ENCODE results near the gene ATP9A. TPM values are rescaled to one million over a fixed set of nuclear protein-coding genes. Genes with fewer than 3 reads are reported as not detected.

The ATP9A gene
- total and polyA plus RNA-seq, 4 donors: 2.4 to 16.7 (median 9.9) TPM

DNA sequence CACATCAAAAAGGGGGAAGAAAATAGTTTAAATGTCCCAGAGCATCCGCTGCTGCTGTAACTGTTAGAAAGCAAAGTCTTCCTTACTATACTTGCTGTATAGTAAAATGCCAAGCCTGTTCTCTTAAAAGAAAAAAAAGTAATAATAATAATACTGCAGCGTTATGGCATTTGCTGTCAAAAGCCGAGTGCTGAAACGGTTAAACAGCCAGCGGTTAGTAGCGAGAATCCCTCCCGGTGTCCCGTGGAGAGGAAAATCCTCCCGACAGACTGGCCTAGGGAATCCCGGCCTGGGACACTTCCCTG is 206.2 kb downstream of the ATP9A start:
- no peak for DNase-seq (ENCODE audit: low spot score)
- H3K27ac ChIP-seq (ENCODE audit: low read depth in 1 of 2, low read length in 2 of 2): peak overlapping the region; percentile 61 to 75
- peaks cover 4 to 33% (median 28%) of the 10 kb centered on the region in 4 donors for H3K4me1 ChIP-seq (ENCODE audit: control insufficient read depth in 4 of 4, insufficient read depth in 4 of 4, low read length in 3 of 4)
- peaks cover 0 to 3% (median under 1%) of the 10 kb centered on the region in 4 donors for H3K27me3 ChIP-seq (ENCODE audit: control insufficient read depth in 4 of 4, insufficient read depth in 4 of 4, low read length in 3 of 4)
- WGBS: 2% methylated on average over 10 of the region's 10 CpGs
- peak overlapping the region in 2 of 3 donors; percentile 40 to 49 for H3K4me3 ChIP-seq (ENCODE audit: low read depth in 1 of 3, low read length in 3 of 3)
- peak overlapping the region in 1 of 2 donors; percentile 46 for H3K9ac ChIP-seq (ENCODE audit: low read depth in 1 of 2, low read length in 2 of 2)
- H3K9me3 ChIP-seq (ENCODE audit: control insufficient read depth in 4 of 4, low read length in 3 of 4): no peaks in the 10 kb centered on the region
- no peaks in the 10 kb centered on the region for H3K36me3 ChIP-seq (ENCODE audit: control insufficient read depth in 4 of 4, insufficient read depth in 3 of 4, low read depth in 1 of 4, low read length in 3 of 4)
- no peak for TF ChIP-seq JUND (IDR thresholded peaks at IDR 0.05)
- no peak for TF ChIP-seq YY1 (IDR thresholded peaks at IDR 0.05)
- TF ChIP-seq HNF4A (conservative IDR thresholded peaks at IDR 0.05): no peak
- no peak for TF ChIP-seq HNF4G (IDR thresholded peaks at IDR 0.05)
- no peak for TF ChIP-seq NR2F2 (IDR thresholded peaks at IDR 0.05)
- no peak for TF ChIP-seq ATF3 (IDR thresholded peaks at IDR 0.05)
- TF ChIP-seq CTCF (IDR thresholded peaks at IDR 0.05; ENCODE audit: low read depth, low read length, missing input control): no peak
- no peak for TF ChIP-seq SP1 (IDR thresholded peaks at IDR 0.05)
- TF ChIP-seq RXRA (IDR thresholded peaks at IDR 0.05): no peak

DNA sequence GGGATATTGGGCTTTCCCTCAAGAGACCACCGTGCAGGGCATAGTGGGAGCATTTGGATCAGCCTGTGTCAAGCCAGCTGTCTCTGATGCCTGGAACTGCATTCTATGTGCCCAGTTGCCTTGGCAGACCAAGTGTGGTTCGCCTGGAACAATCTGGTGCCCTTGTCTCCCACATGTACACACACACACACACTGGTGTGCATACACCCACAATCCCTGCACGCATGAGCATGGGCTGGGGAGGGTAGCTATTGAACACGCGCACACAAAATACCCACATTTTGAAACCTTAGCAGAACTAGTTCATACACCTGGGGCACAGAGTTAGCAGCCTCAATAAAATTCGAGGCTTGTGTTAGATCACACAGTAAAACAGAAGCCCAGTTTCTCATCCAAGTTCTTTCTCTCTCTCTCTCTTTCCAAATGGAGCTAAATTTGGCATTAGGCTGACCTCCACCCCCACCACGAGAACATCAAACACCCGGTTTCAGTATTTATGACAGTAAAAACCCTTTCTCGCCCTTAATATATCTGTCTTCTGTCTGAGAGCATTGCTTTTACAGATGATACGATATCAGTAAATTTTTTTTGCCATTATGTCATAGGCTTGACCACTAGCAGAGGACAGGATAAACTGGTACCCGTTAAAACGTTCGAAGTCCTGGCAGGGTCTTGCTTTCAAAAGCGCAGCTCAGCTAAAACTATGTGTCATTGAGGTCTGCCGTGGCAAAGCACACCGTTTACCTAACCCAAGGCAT is 207.5 kb downstream of the ATP9A start:
- H3K4me3 ChIP-seq (ENCODE audit: low read depth in 1 of 3, low read length in 3 of 3): no peak overlapping the region
- H3K27me3 ChIP-seq (ENCODE audit: control insufficient read depth in 4 of 4, insufficient read depth in 4 of 4, low read length in 3 of 4): peaks cover 0 to 3% (median under 1%) of the 10 kb centered on the region in 4 donors
- no peak for DNase-seq (ENCODE audit: low spot score)
- no peak overlapping the region for H3K27ac ChIP-seq (ENCODE audit: low read depth in 1 of 2, low read length in 2 of 2)
- H3K9ac ChIP-seq (ENCODE audit: low read depth in 1 of 2, low read length in 2 of 2): no peak overlapping the region
- no peaks in the 10 kb centered on the region for H3K36me3 ChIP-seq (ENCODE audit: control insufficient read depth in 4 of 4, insufficient read depth in 3 of 4, low read depth in 1 of 4, low read length in 3 of 4)
- no peaks in the 10 kb centered on the region for H3K9me3 ChIP-seq (ENCODE audit: control insufficient read depth in 4 of 4, low read length in 3 of 4)
- 36% methylated on average over 16 of the region's 16 CpGs for WGBS
- TF ChIP-seq JUND (IDR thresholded peaks at IDR 0.05): no peak
- no peak for TF ChIP-seq CTCF (IDR thresholded peaks at IDR 0.05; ENCODE audit: low read depth, low read length, missing input control)
- no peak for TF ChIP-seq HNF4G (IDR thresholded peaks at IDR 0.05)
- no peak for TF ChIP-seq YY1 (IDR thresholded peaks at IDR 0.05)
- H3K4me1 ChIP-seq (ENCODE audit: control insufficient read depth in 4 of 4, insufficient read depth in 4 of 4, low read length in 3 of 4): peaks cover 4 to 33% (median 28%) of the 10 kb centered on the region in 4 donors

DNA sequence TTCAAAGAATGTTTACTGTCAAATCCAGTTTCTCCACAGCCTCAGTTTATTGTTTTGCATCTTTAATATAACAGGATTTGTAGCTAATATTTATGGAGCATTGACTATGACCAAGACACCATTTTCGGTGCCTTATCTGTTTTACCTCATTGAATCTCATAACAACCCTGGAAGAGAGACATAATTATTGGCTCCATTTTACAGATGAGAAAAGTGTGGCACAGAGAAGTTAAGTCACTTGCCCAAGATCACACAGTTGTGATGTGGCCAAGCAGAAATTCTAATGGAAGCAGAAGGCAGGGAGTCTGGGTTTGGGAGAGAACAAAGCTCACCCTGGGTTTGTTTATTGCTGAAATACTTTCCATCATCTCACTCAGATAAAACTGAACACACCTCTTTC is 208.1 kb downstream of the ATP9A start:
- H3K4me1 ChIP-seq (ENCODE audit: control insufficient read depth in 4 of 4, insufficient read depth in 4 of 4, low read length in 3 of 4): peaks cover 4 to 33% (median 28%) of the 10 kb centered on the region in 4 donors
- no peak overlapping the region for H3K4me3 ChIP-seq (ENCODE audit: low read depth in 1 of 3, low read length in 3 of 3)
- H3K27me3 ChIP-seq (ENCODE audit: control insufficient read depth in 4 of 4, insufficient read depth in 4 of 4, low read length in 3 of 4): peaks cover 0 to 3% (median under 1%) of the 10 kb centered on the region in 4 donors
- no peak overlapping the region for H3K27ac ChIP-seq (ENCODE audit: low read depth in 1 of 2, low read length in 2 of 2)
- DNase-seq (ENCODE audit: low spot score): no peak
- no peaks in the 10 kb centered on the region for H3K9me3 ChIP-seq (ENCODE audit: control insufficient read depth in 4 of 4, low read length in 3 of 4)
- H3K36me3 ChIP-seq (ENCODE audit: control insufficient read depth in 4 of 4, insufficient read depth in 3 of 4, low read depth in 1 of 4, low read length in 3 of 4): no peaks in the 10 kb centered on the region
- 79% methylated on average over 1 of the region's 1 CpG for WGBS
- no peak overlapping the region for H3K9ac ChIP-seq (ENCODE audit: low read depth in 1 of 2, low read length in 2 of 2)
- TF ChIP-seq EGR1 (IDR thresholded peaks at IDR 0.05; ENCODE audit: low read depth in 2 of 2): no peak
- no peak for TF ChIP-seq HNF4G (IDR thresholded peaks at IDR 0.05)
- TF ChIP-seq FOXA1 (IDR thresholded peaks at IDR 0.05): no peak
- TF ChIP-seq RAD21 (IDR thresholded peaks at IDR 0.05): no peak
- TF ChIP-seq CTCF (IDR thresholded peaks at IDR 0.05; ENCODE audit: low read depth, low read length, missing input control): no peak
- no peak for TF ChIP-seq MAX (IDR thresholded peaks at IDR 0.05)
- no peak for TF ChIP-seq ATF3 (IDR thresholded peaks at IDR 0.05)
- TF ChIP-seq HNF4A (conservative IDR thresholded peaks at IDR 0.05): no peak
- TF ChIP-seq RXRA (IDR thresholded peaks at IDR 0.05): no peak
- TF ChIP-seq NR2F2 (IDR thresholded peaks at IDR 0.05): no peak
- no peak for TF ChIP-seq JUND (IDR thresholded peaks at IDR 0.05)
- no peak for TF ChIP-seq SP1 (IDR thresholded peaks at IDR 0.05)
- TF ChIP-seq REST (IDR thresholded peaks at IDR 0.05): no peak

Measured in liver (tissue), 9 donors.